T-helper 22 cell (primary cell): ENCODE measurements around the gene CAB39.

Experiments used
- DNase-seq: peaks from one replicate; pipeline ENCODE4 v3.0.0-alpha.2; 2020; ENCODE audit warnings: low read depth

Gene CAB39

DNA sequence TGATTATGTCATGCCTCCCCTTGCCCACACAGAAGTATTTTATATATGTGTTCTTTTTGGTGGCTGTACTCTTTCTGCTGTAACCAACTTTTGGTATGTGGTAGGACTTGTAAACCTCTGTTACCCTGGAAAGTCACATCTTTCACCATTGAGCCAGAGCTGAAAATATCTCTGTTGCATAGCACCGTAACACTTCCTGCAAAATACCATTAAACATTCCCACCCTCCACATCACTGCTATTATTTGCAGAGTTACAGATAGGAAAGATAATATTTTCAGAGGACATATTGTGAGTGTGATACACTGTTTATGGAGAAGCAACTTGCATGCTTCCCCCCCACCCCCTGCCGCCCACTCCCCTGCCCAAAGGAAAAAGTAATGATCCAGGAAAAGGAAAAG, 44.8 kb downstream of the CAB39 start:
- DNase-seq, result no peak

GRCh38 chr2:230758566-230759480, 46.2 kb downstream of the CAB39 start:
- no peak for DNase-seq

DNA sequence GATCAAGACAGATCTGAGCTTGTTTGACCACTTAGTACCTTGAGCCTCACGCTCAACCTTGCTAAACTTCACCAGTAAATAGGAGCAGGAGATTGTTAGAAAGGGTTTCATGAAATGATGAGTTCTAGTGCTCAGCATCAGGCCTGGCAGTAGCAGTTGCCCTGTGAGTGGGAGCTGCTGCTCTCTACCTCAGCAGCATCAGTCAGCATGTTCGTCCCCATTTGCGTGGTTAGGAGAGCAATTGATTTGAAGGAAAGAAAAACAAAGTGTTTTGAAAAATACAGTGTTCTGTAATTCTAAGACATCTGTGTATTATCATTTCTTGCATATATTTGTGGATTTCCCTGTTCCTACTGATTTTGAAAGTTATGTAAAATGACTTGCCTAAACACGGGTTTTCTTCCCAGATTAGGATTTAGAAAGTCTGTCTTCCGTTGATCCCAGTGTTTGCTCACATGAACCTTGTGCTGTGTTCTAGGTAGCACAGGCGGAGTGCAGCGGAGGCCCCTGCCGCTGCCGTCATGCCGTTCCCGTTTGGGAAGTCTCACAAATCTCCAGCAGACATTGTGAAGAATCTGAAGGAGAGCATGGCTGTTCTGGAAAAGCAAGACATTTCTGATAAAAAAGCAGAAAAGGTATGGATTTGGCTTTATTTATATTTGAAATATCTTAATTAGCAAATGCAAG, 47.0 kb downstream of the CAB39 start:
- no peak for DNase-seq

GRCh38 chr2:230761704-230762103, 49.1 kb downstream of the CAB39 start:
- no peak for DNase-seq

DNA sequence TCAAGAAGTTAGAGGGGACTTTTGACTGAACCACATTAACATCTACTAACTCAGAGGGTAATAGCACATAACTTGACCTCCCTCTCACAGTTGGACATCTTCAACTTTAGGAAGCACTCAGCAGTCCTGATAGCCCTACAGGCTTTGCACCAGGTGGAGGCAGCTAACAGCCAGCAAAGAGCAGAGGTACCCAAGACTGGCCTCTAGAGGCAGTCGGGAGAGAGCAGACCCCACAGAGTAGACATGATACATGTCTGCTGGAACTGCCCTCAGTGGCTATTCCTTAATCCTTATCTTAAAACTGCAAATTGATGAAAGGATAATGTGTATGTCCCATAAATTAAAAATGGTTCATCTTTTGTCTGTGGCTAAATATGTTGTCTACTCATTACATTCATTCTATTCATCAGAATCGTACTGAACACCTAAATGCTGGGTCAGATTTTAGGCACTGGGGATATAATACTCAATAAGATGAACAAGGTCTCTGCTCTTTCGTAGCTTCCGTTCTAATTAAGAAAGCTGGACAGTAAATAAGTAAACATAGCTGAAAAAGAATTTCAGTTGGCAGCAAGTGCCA, 49.8 kb downstream of the CAB39 start:
- no peak for DNase-seq

DNA sequence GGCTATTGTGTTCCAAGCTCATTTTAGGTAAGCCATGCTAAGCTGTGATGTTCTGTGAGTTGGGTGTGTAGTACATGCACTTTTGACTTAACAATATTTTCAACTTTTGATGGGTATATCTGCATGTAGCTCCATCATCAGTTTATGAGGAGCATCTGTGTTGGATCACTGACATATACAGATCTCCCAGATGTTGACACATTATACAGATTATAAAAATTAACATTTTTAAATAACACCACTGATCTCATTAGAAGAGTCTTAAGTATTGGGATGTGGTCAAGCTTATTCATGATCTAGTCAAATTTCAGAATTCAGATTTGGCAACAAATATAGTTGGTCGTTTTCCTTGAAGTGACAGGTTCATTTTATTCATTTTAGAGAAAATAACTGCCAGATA, 51.7 kb downstream of the CAB39 start:
- DNase-seq, result no peak

DNA sequence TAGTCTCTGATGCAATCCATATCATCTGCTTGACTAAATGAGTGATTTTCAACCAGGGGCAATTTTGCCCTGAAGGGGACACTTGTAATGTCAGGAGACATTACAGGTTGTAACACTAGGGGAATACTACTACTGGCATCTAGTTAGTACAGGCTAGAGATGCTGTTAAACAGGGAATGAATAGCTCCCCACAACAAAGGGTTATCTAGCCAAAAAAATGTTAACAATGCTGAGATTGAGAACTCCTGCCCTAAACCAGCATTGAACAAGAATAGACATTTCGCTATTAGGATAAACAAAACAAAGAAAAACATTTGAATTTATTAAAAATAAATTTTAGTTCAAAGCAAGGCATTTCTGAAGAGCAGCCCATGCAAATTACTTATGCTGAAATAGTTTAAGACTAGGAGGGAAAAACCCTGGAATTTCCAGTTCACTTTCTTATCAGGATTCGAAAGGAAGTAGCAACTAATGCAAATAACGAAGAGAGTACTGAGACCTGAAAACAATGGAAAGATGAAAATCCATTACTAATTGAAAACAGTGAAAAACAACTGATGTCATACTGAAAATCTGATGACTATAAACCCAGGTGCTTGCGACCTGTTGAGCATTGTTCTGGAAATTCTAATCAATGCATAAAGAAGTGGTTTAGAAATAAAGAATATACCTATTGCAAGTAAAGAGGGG, 53.1 kb downstream of the CAB39 start:
- DNase-seq, result no peak

DNA sequence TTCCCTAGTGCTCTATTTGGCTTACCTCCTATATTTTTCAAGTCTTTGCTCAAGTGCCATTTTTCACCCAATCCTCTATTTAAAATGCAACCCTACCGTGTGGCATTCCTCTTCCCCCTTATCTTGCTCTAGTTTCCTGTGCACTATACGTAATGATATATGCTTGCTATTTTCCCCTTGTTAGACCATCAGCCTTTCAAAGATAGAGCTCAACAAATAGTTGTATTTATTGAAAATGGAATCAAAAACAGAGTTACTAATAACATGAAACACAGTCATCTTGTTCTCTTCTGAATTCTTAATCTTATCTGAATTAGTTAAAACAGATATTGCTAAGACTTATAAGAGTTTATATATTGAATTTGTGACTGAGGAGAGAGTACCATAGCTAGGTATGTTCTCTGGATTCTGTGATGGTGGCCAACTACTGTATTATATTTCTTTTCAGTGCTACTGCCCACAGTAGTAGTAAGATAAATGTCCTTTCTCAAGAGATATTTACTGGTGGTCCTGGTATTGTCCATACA, 55.3 kb downstream of the CAB39 start:
- no peak for DNase-seq

- no peak for DNase-seq
These were observed 58.2 kb downstream of the CAB39 start for GRCh38 chr2:230770804-230771203.

DNA sequence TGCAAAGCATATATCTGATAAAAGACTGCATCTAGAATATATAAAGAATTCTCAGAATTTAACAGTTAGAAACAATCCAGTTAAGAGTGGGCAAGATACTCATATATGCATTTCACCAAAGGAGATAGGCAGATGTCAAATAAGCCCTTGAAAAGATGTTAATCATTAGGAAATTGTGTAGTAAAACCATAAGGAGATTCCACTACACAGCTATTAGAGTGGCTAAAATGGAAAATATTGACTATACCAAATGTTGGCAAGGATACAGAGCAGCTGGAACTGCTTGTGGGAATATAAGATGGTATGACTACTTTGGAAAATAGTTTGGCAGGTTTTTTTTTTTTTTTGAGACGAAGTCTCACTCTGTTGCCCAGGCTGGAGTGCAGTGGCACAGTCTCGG, 59.5 kb downstream of the CAB39 start:
- DNase-seq, result no peak

GRCh38 chr2:230773039-230773773, 60.6 kb downstream of the CAB39 start:
- no peak for DNase-seq

DNA sequence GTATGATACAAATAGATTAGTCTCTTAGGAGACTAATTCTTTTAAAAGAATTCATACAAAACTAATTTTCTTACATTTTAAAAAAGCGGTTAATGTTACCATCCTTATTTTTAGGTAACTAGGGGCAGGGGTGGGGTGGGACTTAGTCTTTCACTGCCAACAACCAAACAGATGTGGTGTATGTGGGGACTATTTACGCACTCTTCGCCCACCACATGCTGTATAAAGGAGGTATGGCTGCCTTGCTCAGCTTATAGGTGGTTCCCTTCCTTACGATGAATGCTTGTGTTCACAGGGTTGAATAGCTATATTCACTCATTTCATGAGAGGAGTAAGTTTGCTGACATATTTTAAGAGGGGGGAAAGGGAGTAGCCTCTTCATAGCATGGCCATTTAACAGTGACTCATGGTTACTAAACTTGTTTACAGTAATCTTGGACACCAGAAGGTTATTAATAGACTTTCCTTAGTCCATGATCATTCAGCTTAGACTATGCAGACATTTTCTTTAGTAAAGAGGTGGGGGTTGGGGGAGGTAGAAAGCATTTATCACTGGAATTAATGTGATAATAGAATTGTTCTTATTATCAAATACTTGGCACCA, 61.8 kb downstream of the CAB39 start:
- no peak for DNase-seq

DNA sequence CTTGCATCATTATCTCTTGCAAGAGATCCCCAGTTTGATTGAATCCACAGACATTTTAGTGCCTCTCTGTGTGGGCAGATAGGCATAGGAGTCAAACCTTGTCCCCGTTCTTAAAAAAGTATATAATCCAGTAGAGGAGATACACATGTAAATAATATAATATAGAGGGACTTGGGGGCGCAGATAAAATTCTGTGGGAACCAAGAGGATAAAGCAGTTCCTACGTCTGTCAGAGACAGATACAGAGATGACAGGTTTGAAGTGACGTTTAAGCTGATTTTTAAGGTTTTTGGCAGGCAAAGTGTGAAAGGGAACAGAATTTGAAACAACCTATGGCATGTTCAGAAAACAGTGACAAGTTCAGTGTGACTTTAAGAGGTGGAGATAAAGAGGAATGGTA, 63.1 kb downstream of the CAB39 start:
- no peak for DNase-seq

GRCh38 chr2:230777721-230778120, 65.1 kb downstream of the CAB39 start:
- no peak for DNase-seq

GRCh38 chr2:230778350-230779063, 65.9 kb downstream of the CAB39 start:
- no peak for DNase-seq

DNA sequence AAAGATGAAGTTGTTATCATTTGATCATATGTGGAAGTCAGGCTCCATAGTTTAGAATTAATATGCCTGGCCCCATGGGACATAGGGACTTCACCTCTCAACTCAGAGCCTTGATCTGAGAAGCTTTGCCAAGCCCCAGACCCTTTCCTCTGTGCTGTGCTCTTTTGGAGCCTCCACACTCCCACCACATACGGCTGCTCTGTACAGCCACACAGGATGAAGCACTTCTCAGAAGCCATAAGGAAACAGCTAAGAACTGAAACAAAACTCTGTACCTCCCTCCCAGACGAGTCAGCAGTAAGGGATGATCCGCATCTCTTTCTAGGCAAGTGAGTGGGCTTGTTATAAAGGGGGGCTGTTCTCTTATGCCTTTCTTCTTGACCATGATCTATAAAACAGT, 66.5 kb downstream of the CAB39 start:
- DNase-seq, result no peak

DNA sequence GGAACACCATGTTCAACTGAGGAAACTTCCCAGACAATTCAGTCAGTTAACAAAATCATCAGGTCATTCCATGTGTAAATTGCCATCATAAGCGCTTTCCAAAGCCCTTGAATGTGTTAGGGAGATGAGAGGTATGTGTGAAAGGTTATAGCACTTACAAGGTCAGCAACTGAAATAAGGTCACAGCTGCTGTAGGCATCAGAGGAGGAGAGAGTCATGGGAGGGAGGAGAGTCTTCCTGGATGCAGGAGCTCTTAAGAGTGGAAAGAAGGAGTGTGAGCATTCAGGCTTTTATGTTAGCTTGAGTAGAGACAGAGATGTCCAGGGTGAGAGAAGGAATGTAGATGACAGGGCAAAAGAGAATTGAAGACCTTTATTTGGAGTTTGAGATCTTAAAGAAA, 67.0 kb downstream of the CAB39 start:
- DNase-seq, result no peak

GRCh38 chr2:230781130-230781797, 68.6 kb downstream of the CAB39 start:
- peak; percentile 31 for DNase-seq

GRCh38 chr2:230783101-230783500, 70.5 kb downstream of the CAB39 start:
- DNase-seq, result no peak

- DNase-seq, result no peak
These were observed 72.2 kb downstream of the CAB39 start for GRCh38 chr2:230784795-230785194.
